Activated T-cell treated with anti-CD3 and anti-CD28 coated beads, Interleukin-2, amount 50 U/mL, for 72 hours (primary cell): ENCODE measurements around the gene LONRF2. TPM values are rescaled to one million over a fixed set of nuclear protein-coding genes. Genes with fewer than 3 reads are reported as not detected.

Experiments
- ATAC-seq, 2 donors: fragments of 150-1000 bp; cut with Tn5 transposase; replicated peaks in 1 of 2; 2 replicates each; pipeline ENCODE4 v1.10.0; 2021; ENCODE audit warnings: moderate library complexity in 2 of 2, mild to moderate bottlenecking in 1 of 2
- DNase-seq, 2 donors: peaks; one replicate each; pipeline ENCODE4 v3.0.0; 2021 to 2022; ENCODE audit warnings: mixed read lengths in 1 of 2
- H3K27ac Mint-ChIP-seq: one replicate; pipeline ENCODE4 v1.8.0; 2022; ENCODE audit warnings: mild to moderate bottlenecking, moderate library complexity, mixed read lengths
- H3K27me3 Mint-ChIP-seq: one replicate; pipeline ENCODE4 v1.8.0; 2022; ENCODE audit warnings: low read depth, mixed read lengths
- H3K36me3 Mint-ChIP-seq, 2 donors: one replicate each; pipeline ENCODE4 v1.8.0; 2022; ENCODE audit warnings: mixed read lengths in 2 of 2, mild to moderate bottlenecking in 1 of 2; ENCODE audit not compliant: insufficient read depth in 2 of 2
- H3K4me1 Mint-ChIP-seq: one replicate; pipeline ENCODE4 v1.8.0; 2022; ENCODE audit warnings: low read depth, mixed read lengths
- H3K4me3 Mint-ChIP-seq, 2 donors: one replicate each; pipeline ENCODE4 v1.8.0; 2022; ENCODE audit warnings: mild to moderate bottlenecking in 2 of 2, mixed read lengths in 2 of 2, moderate library complexity in 2 of 2
- H3K9me3 Mint-ChIP-seq, 2 donors: one replicate each; pipeline ENCODE4 v1.8.0; 2022; ENCODE audit warnings: mixed read lengths in 2 of 2
- total RNA-seq, 2 donors: library from RNA; stranded (reverse); gene quantifications; one replicate each; pipeline ENCODE4 v1.2.3, GENCODE V29; 2022

The LONRF2 gene
- total RNA-seq, 2 donors from 2014 or later: 0.10 to 0.25 TPM

GRCh38 chr2:100278986-100279385, 43.3 kb downstream of the LONRF2 start:
- Mint-ChIP-seq H3K27ac (no peak overlapping the region), H3K36me3 (no peaks in the 10 kb centered on the region), H3K4me1 (peaks cover 8% of the 10 kb centered on the region), H3K4me3 (no peak overlapping the region), H3K27me3 (peaks cover 28% of the 10 kb centered on the region), H3K9me3 (no peaks in the 10 kb centered on the region)
- DNase-seq: no peak
- ATAC-seq: no peak

- Mint-ChIP-seq H3K36me3 (no peaks in the 10 kb centered on the region), H3K9me3 (no peaks in the 10 kb centered on the region), H3K27me3 (peaks cover 28% of the 10 kb centered on the region), H3K4me3 (no peak overlapping the region), H3K4me1 (peaks cover 4% of the 10 kb centered on the region), H3K27ac (no peak overlapping the region)
- DNase-seq (no peak), ATAC-seq (no peak)
These were observed 43.8 kb downstream of the LONRF2 start for GRCh38 chr2:100278501-100278900.

- Mint-ChIP-seq H3K36me3 (no peaks in the 10 kb centered on the region), H3K27ac (no peak overlapping the region), H3K9me3 (no peaks in the 10 kb centered on the region), H3K27me3 (peaks cover 28% of the 10 kb centered on the region), H3K4me1 (peaks cover 4% of the 10 kb centered on the region), H3K4me3 (no peak overlapping the region)
- ATAC-seq (no peak), DNase-seq (no peak)
These were observed 44.6 kb downstream of the LONRF2 start for GRCh38 chr2:100277540-100278207.

- H3K4me1 Mint-ChIP-seq: peaks cover 4% of the 10 kb centered on the region
- H3K36me3 Mint-ChIP-seq: no peaks in the 10 kb centered on the region
- no peak for ATAC-seq
- H3K4me3 Mint-ChIP-seq: no peak overlapping the region
- DNase-seq: no peak
- H3K9me3 Mint-ChIP-seq: no peaks in the 10 kb centered on the region
- H3K27me3 Mint-ChIP-seq: peaks cover 23% of the 10 kb centered on the region
- no peak overlapping the region for H3K27ac Mint-ChIP-seq
These were observed 45.6 kb downstream of the LONRF2 start for GRCh38 chr2:100276716-100277115.

- no peak overlapping the region for H3K4me3 Mint-ChIP-seq
- peaks cover 11% of the 10 kb centered on the region for H3K27me3 Mint-ChIP-seq
- no peak for DNase-seq
- H3K9me3 Mint-ChIP-seq: no peaks in the 10 kb centered on the region
- H3K27ac Mint-ChIP-seq: no peak overlapping the region
- no peak for ATAC-seq
- H3K36me3 Mint-ChIP-seq: no peaks in the 10 kb centered on the region
- H3K4me1 Mint-ChIP-seq: no peaks in the 10 kb centered on the region
These were observed 47.1 kb downstream of the LONRF2 start for GRCh38 chr2:100275200-100275589.

DNA sequence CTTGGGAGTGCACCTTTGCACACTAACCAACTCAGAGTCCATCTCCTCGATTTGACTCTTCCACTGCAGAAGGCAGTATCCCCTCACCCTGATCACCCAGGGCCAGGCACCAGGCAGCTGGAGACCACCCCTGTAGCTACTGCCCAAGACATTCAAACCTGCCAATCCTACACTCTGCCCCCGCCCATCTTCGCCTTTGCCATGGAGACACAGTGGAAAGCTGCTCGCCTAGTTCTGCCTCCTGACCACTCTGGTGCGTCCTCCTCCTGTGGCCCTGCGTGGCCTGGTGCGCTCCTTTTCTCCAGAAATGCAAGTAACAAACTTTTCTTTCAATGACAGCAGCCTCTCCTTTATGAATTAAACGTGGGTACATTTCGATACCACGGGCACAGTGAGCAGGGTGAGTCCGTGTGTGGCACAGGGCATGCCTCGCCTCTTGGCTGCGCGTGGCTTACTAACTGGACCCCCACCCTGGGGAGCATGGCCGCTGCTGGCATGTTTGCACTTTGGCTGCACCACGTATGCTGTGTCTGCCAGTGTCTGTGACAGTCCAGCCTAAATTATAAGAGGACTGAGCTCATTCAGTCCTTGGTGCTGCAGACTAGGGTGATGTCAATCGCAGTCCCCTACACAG, 47.6 kb downstream of the LONRF2 start:
- no peaks in the 10 kb centered on the region for H3K9me3 Mint-ChIP-seq
- no peak overlapping the region for H3K27ac Mint-ChIP-seq
- H3K36me3 Mint-ChIP-seq: no peaks in the 10 kb centered on the region
- ATAC-seq (no peak), DNase-seq (no peak)
- H3K4me3 Mint-ChIP-seq: no peak overlapping the region
- no peaks in the 10 kb centered on the region for H3K4me1 Mint-ChIP-seq
- H3K27me3 Mint-ChIP-seq: peaks cover 6% of the 10 kb centered on the region

- Mint-ChIP-seq H3K4me1 (no peaks in the 10 kb centered on the region), H3K36me3 (no peaks in the 10 kb centered on the region), H3K27me3 (peaks cover 4% of the 10 kb centered on the region), H3K4me3 (no peak overlapping the region), H3K27ac (no peak overlapping the region), H3K9me3 (no peaks in the 10 kb centered on the region)
- DNase-seq: no peak
- no peak for ATAC-seq
These were observed 48.2 kb downstream of the LONRF2 start for GRCh38 chr2:100274076-100274475.

DNA sequence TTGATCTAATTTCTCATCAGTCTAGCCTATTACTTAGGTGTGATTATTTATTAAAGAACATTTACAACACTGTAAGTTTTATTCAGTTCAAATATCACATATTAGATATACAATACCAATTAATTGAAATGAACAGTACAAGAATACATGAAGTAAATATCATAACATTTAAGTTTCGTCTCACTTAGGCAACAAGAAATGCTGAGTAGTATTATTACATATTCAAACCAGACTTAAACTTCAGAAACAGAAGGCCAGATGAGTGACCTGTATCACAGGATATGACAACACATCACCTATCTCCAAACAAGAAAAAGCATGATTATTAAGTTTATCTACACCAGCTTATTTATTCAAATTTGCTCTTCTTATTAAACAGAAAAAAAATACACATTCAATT, 48.9 kb downstream of the LONRF2 start:
- H3K36me3 Mint-ChIP-seq: no peaks in the 10 kb centered on the region
- H3K4me1 Mint-ChIP-seq: no peaks in the 10 kb centered on the region
- ATAC-seq: no peak
- H3K27me3 Mint-ChIP-seq: peaks cover 4% of the 10 kb centered on the region
- no peak for DNase-seq
- no peak overlapping the region for H3K4me3 Mint-ChIP-seq
- no peak overlapping the region for H3K27ac Mint-ChIP-seq
- no peaks in the 10 kb centered on the region for H3K9me3 Mint-ChIP-seq

GRCh38 chr2:100272841-100273329, 49.4 kb downstream of the LONRF2 start:
- ATAC-seq (no peak), DNase-seq (no peak)
- Mint-ChIP-seq H3K4me1 (no peaks in the 10 kb centered on the region), H3K9me3 (no peaks in the 10 kb centered on the region), H3K27ac (no peak overlapping the region), H3K27me3 (peaks cover 2% of the 10 kb centered on the region), H3K4me3 (no peak overlapping the region), H3K36me3 (no peaks in the 10 kb centered on the region)

GRCh38 chr2:100271210-100271609, 51.1 kb downstream of the LONRF2 start:
- no peak for DNase-seq
- no peak overlapping the region for H3K27ac Mint-ChIP-seq

GRCh38 chr2:100270381-100271146, 51.7 kb downstream of the LONRF2 start:
- DNase-seq (no peak), ATAC-seq (no peak)
- no peaks in the 10 kb centered on the region for H3K4me1 Mint-ChIP-seq
- H3K27ac Mint-ChIP-seq: no peak overlapping the region
- H3K4me3 Mint-ChIP-seq: no peak overlapping the region
- no peaks in the 10 kb centered on the region for H3K9me3 Mint-ChIP-seq
- H3K27me3 Mint-ChIP-seq: no peaks in the 10 kb centered on the region
- no peaks in the 10 kb centered on the region for H3K36me3 Mint-ChIP-seq

More at GRCh38 chr2:100271210-100271609, 51.1 kb downstream of the LONRF2 start:
- H3K27me3 Mint-ChIP-seq: no peaks in the 10 kb centered on the region
- ATAC-seq: no peak
- H3K4me3 Mint-ChIP-seq: no peak overlapping the region
- no peaks in the 10 kb centered on the region for H3K36me3 Mint-ChIP-seq
- H3K9me3 Mint-ChIP-seq: no peaks in the 10 kb centered on the region
- no peaks in the 10 kb centered on the region for H3K4me1 Mint-ChIP-seq

DNA sequence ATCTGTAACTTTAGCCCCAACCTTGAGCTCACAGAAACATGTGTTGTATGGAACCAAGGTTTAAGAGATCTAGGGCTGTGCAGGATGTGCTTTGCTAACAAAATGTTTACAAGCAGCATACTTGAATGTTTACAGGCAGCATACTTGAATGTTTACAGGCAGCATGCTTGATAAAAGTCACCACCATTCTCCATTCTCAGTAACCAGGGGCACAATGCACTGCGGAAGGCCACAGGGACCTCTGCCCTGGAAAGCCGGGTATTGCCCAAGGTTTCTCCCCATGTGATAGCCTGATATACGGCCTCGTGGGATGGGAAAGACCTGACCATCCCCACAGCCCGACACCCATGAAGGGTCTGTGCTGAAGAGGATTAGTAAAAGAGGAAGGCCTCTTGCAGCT, 52.4 kb downstream of the LONRF2 start:
- no peaks in the 10 kb centered on the region for H3K36me3 Mint-ChIP-seq
- H3K4me1 Mint-ChIP-seq: no peaks in the 10 kb centered on the region
- DNase-seq: no peak
- no peaks in the 10 kb centered on the region for H3K9me3 Mint-ChIP-seq
- no peak for ATAC-seq
- no peak overlapping the region for H3K27ac Mint-ChIP-seq
- no peaks in the 10 kb centered on the region for H3K27me3 Mint-ChIP-seq
- no peak overlapping the region for H3K4me3 Mint-ChIP-seq

DNA sequence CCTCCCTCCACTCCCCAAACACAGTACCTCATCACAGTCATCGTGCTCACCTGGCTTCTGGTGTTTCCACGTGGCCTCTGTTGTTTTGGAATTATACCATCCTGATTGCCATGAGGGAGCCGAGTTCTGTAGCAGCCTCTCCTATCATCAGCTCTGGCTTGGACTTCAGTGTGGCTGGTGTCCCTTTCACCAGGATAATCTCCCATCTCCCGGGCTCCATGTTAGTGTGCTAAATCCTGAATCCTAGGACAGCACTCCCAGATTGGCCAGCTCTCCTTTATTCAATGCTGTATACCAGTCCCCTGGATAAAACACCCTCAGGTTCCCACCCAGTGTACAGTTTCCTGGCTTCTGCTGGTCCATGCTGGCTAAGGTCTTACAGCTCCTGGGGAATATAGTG, 53.3 kb downstream of the LONRF2 start:
- Mint-ChIP-seq H3K9me3 (no peaks in the 10 kb centered on the region), H3K27me3 (no peaks in the 10 kb centered on the region), H3K4me1 (no peaks in the 10 kb centered on the region), H3K36me3 (no peaks in the 10 kb centered on the region), H3K27ac (no peak overlapping the region), H3K4me3 (no peak overlapping the region)
- no peak for ATAC-seq
- no peak for DNase-seq
